Esophagus squamous epithelium (tissue), 5 donors: ENCODE measurements around the gene PREX1. TPM values are rescaled to one million over a fixed set of nuclear protein-coding genes. Genes with fewer than 3 reads are reported as not detected.

Source experiments
- DNase-seq: peaks from one replicate; lab custom pipeline; 2025; lab: John Stamatoyannopoulos, UW
- H3K27ac ChIP-seq, 4 donors: fragments of 200-600 bp; sonication (generic); one replicate each; pipeline ENCODE4 v1.5.1; 2016 to 2019; ENCODE audit warnings: mild to moderate bottlenecking in 1 of 4
- H3K27me3 ChIP-seq, 4 donors: fragments of 200-600 bp; sonication (generic); 1 replicate in 3 of 4; 2 replicates in 1 of 4; pipeline versions ENCODE4 v1.5.1 to v1.6.0; 2017 to 2021; ENCODE audit warnings: antibody characterized with exemption in 1 of 4
- H3K36me3 ChIP-seq, 3 donors: fragments of 200-600 bp; sonication (generic); one replicate each; pipeline ENCODE4 v1.5.1; 2016 to 2019
- H3K4me1 ChIP-seq, 3 donors: fragments of 200-600 bp; sonication (generic); one replicate each; pipeline ENCODE4 v1.5.1; 2017 to 2019
- H3K4me3 ChIP-seq, 4 donors: fragments of 200-600 bp; sonication (generic); 1 replicate in 3 of 4; 2 replicates in 1 of 4; pipeline ENCODE4 v1.5.1; 2016 to 2019; ENCODE audit warnings: mild to moderate bottlenecking in 2 of 4, moderate library complexity in 1 of 4
- H3K9me3 ChIP-seq, 3 donors: fragments of 200-600 bp; sonication (generic); one replicate each; pipeline ENCODE4 v1.5.1; 2016 to 2019
- POLR2A ChIP-seq, 4 donors: fragments of 450-650 bp; IDR thresholded peaks; one replicate each; pipeline ENCODE4 v1.6.1; 2017; ENCODE audit warnings: antibody characterized with exemption in 4 of 4, mild to moderate bottlenecking in 4 of 4, moderate library complexity in 3 of 4
- WGBS, 2 donors: methylation state at CpG; one replicate each; pipeline ENCODE4 v1.1.5; 2018; 5-methylcytosine and 5-hydroxymethylcytosine counted together
- intact Hi-C: fragments of 100-400 bp; cut with DNase I; formaldehyde crosslinking; loops from one replicate; pipeline ENCODE4 v1.15.0; 2022
- total RNA-seq, 4 donors: library from RNA; depleted of rRNA; stranded (reverse); fragments of >200 nt; gene quantifications; one replicate each; pipeline ENCODE4 v1.1.0, GENCODE V29; 2016
- TF ChIP-seq, protein P1 (sequence below), 6 experiments: fragments of 450-650 bp in 4 of 6; fragments of 200-600 bp in 2 of 6; sonication (generic) in 2 of 6; IDR thresholded peaks; one replicate each; pipeline ENCODE4 v1.5.1; 2016 to 2019; ENCODE audit warnings: antibody characterized with exemption in 6 of 6, mild to moderate bottlenecking in 4 of 6, moderate library complexity in 4 of 6
- donor health status: DM: yes; HTN: yes; CAD: no.

PREX1 gene
- total RNA-seq, 4 donors from 2014 or later, result 4.9 to 25.9 (median 8.9) TPM

- TF ChIP-seq, protein P1, sequence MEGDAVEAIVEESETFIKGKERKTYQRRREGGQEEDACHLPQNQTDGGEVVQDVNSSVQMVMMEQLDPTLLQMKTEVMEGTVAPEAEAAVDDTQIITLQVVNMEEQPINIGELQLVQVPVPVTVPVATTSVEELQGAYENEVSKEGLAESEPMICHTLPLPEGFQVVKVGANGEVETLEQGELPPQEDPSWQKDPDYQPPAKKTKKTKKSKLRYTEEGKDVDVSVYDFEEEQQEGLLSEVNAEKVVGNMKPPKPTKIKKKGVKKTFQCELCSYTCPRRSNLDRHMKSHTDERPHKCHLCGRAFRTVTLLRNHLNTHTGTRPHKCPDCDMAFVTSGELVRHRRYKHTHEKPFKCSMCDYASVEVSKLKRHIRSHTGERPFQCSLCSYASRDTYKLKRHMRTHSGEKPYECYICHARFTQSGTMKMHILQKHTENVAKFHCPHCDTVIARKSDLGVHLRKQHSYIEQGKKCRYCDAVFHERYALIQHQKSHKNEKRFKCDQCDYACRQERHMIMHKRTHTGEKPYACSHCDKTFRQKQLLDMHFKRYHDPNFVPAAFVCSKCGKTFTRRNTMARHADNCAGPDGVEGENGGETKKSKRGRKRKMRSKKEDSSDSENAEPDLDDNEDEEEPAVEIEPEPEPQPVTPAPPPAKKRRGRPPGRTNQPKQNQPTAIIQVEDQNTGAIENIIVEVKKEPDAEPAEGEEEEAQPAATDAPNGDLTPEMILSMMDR (IDR thresholded peaks at IDR 0.05), result no peak
- no peak for TF ChIP-seq POLR2A (IDR thresholded peaks at IDR 0.05)
- 73 to 81% methylated on average over 11 to 12 of the region's 13 CpGs for WGBS, 2 donors
- Histone ChIP-seq H3K27me3 (no peaks in the 10 kb centered on the region), H3K4me3 (no peak overlapping the region), H3K27ac (peak overlapping the region in 1 of 4 donors; percentile 13), H3K4me1 (peaks cover 8 to 68% (median 32%) of the 10 kb centered on the region in 3 donors), H3K9me3 (no peaks in the 10 kb centered on the region), H3K36me3 (peaks cover 0 to under 1% (median 0%) of the 10 kb centered on the region in 3 donors)
- DNase-seq, result no peak
- intact Hi-C loops, result no loop called here
Observed at GRCh38 chr20:48720256-48720985, 107.4 kb downstream of the PREX1 start.

- Histone ChIP-seq H3K4me3 (no peak overlapping the region), H3K27ac (peak overlapping the region in 1 of 4 donors; percentile 32), H3K9me3 (no peaks in the 10 kb centered on the region), H3K4me1 (peaks cover 8 to 64% (median 32%) of the 10 kb centered on the region in 3 donors), H3K36me3 (no peaks in the 10 kb centered on the region), H3K27me3 (no peaks in the 10 kb centered on the region)
- DNase-seq, result no peak
- intact Hi-C loops, result no loop called here
- TF ChIP-seq, protein P1 (IDR thresholded peaks at IDR 0.05), result no peak
- TF ChIP-seq POLR2A (IDR thresholded peaks at IDR 0.05), result no peak
- WGBS, 2 donors, result 84 to 91% methylated on average over 4 of the region's 4 CpGs
Observed at GRCh38 chr20:48719598-48720255, 108.1 kb downstream of the PREX1 start.

DNA sequence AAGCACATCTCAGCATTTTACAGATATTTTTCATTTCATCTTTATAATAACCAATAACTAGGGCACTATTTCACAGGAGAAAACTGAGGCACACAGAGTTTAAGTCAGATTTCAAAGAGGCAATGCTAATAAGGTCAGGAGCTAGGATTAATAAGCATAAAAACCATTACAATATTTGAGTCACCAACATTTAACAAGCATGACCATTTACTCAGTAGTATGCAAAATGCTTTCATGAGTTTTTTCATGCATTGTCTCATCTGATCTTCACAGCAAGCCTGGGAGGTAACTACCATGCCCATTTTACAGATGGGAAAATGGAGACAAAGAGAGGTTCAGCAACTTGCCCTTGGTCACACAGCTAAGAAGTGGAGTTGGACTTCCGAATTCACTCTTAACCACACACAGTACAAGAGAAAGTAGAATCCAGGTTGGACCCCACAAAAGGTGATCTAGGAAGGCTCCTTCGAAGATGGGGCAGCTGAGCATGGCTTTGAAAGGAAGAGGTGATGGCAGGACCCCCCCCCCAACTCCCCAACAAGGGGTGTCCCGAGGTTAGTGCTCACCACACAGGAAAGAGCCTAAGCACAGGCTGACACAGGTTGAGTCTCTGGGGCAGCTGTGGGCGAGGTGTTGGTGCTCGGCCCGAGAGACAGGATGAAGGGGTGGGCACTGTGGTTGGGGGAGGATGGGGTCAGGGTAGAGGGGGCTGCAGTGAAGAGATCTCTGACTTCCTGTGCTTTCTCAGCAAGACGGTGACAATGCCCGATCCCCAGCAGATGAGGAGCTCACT lies 108.8 kb downstream of the PREX1 start:
- TF ChIP-seq, protein P1 (IDR thresholded peaks at IDR 0.05), result no peak
- TF ChIP-seq POLR2A (IDR thresholded peaks at IDR 0.05), result no peak
- Histone ChIP-seq H3K9me3 (no peaks in the 10 kb centered on the region), H3K36me3 (no peaks in the 10 kb centered on the region), H3K27ac (no peak overlapping the region), H3K27me3 (no peaks in the 10 kb centered on the region), H3K4me3 (no peak overlapping the region), H3K4me1 (peaks cover 8 to 56% (median 32%) of the 10 kb centered on the region in 3 donors)
- intact Hi-C loops, result no loop called here
- WGBS, 2 donors, result 74 to 75% methylated on average over 3 to 6 of the region's 8 CpGs
- DNase-seq, result no peak

- Histone ChIP-seq H3K4me3 (no peak overlapping the region), H3K36me3 (no peaks in the 10 kb centered on the region), H3K27me3 (no peaks in the 10 kb centered on the region), H3K9me3 (no peaks in the 10 kb centered on the region), H3K27ac (no peak overlapping the region), H3K4me1 (peaks cover 4 to 45% (median 27%) of the 10 kb centered on the region in 3 donors)
- DNase-seq, result no peak
- 58 to 72% methylated on average over 6 of the region's 6 CpGs for WGBS, 2 donors
- intact Hi-C loops, result no loop called here
- TF ChIP-seq, protein P1 (IDR thresholded peaks at IDR 0.05), result no peak
- TF ChIP-seq POLR2A (IDR thresholded peaks at IDR 0.05), result no peak
Observed at GRCh38 chr20:48717680-48718223, 110.0 kb downstream of the PREX1 start.
